ENCODE data around the gene FAM13A. TPM values are rescaled to one million over a fixed set of nuclear protein-coding genes. Genes with fewer than 3 reads are reported as not detected.
"Not testable (repeated sequence)": the region's sequence is repeated elsewhere in the genome, so short reads cannot be mapped to it uniquely, and the experiment has no call there.

Gene FAM13A
- total and polyA plus RNA-seq, 8 donors = 6.0 to 132 (median 45.7) TPM

DNA sequence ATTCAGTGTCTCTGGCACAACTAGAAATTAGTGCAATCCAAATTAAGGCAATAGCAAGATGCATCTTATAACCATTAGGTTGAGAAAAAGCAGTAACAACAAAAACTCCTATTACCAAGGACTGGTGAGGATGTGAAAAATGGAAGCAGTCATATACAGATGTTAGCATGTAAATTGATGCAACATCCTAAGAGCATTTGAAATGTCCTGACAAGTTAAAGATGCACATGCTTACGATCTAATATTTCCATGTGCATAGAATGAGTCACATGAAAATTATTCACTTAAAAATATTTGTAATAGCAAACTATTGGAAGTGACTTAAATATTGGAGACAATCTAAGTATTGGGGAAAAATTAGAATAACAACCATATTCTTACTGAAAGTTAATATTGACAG, 163.0 kb downstream of the FAM13A start:
- Histone ChIP-seq H3K27me3 (no peaks in the 10 kb centered on the region), H3K27ac (no peak overlapping the region), H3K36me3 (no peaks in the 10 kb centered on the region), H3K4me1 (no peaks in the 10 kb centered on the region), H3K9me3 (no peaks in the 10 kb centered on the region), H3K4me3 (no peak overlapping the region)
- TF ChIP-seq POLR2A (IDR thresholded peaks at IDR 0.05) (no peak), POLR2AphosphoS5 (IDR thresholded peaks at IDR 0.05) (no peak), EP300 (IDR thresholded peaks at IDR 0.05) (no peak)
- TF ChIP-seq, protein P1, sequence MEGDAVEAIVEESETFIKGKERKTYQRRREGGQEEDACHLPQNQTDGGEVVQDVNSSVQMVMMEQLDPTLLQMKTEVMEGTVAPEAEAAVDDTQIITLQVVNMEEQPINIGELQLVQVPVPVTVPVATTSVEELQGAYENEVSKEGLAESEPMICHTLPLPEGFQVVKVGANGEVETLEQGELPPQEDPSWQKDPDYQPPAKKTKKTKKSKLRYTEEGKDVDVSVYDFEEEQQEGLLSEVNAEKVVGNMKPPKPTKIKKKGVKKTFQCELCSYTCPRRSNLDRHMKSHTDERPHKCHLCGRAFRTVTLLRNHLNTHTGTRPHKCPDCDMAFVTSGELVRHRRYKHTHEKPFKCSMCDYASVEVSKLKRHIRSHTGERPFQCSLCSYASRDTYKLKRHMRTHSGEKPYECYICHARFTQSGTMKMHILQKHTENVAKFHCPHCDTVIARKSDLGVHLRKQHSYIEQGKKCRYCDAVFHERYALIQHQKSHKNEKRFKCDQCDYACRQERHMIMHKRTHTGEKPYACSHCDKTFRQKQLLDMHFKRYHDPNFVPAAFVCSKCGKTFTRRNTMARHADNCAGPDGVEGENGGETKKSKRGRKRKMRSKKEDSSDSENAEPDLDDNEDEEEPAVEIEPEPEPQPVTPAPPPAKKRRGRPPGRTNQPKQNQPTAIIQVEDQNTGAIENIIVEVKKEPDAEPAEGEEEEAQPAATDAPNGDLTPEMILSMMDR (IDR thresholded peaks at IDR 0.05) = no peak
- no peak for DNase-seq
- intact Hi-C loops (cut with DNase I; ENCODE audit: low total_unique reads) = no loop called here
- 87 to 96% (median 91%) methylated on average over 1 of the region's 1 CpG for WGBS, 5 donors

DNA sequence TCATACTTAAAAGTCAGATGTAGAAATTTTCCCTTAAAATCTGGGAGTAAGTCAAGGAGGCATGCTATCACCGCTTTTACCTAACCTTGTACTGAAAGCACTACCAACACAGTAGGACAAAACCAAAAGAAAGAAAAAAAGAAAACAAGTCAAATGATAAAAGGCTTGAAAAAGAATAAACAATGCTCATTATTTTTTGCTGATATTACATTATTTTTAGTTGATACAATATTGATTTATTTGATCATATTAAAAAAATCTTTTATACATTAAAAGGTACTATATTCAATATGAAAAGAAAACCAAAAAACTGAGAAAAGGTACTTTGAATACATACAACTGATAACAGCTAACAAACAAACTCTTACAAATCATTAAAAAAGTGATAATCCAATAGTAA, 164.3 kb downstream of the FAM13A start:
- no peaks in the 10 kb centered on the region for H3K36me3 ChIP-seq
- 94 to 100% (median 98%) methylated on average over 1 of the region's 1 CpG for WGBS, 5 donors
- no peak overlapping the region for H3K27ac ChIP-seq
- intact Hi-C loops (cut with DNase I; ENCODE audit: low total_unique reads) = no loop called here
- H3K9me3 ChIP-seq = no peaks in the 10 kb centered on the region
- TF ChIP-seq, protein P1 (IDR thresholded peaks at IDR 0.05) = no peak
- no peak for TF ChIP-seq EP300 (IDR thresholded peaks at IDR 0.05)
- TF ChIP-seq POLR2AphosphoS5 (IDR thresholded peaks at IDR 0.05) = no peak
- TF ChIP-seq POLR2A (IDR thresholded peaks at IDR 0.05) = no peak
- no peaks in the 10 kb centered on the region for H3K27me3 ChIP-seq
- no peaks in the 10 kb centered on the region for H3K4me1 ChIP-seq
- H3K4me3 ChIP-seq = no peak overlapping the region
- DNase-seq = no peak

DNA sequence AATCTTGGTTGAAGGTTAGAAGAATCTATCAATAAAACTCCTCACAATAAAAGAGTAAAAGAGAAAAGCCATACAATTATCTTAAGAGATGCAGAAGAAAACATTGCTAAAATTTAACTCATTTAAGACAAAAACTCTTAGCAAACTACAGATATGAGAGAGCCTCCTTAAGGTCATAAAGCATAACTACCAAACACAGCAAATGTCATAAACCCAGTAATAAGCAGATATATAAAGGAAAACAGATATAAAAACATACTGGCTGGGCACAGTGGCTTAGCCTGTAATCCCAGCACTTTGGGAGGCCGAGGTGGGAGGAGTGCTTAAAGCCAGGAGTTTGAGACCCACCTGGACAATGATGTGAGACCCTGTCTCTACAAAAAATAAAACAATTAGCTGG, 165.3 kb downstream of the FAM13A start:
- DNase-seq = no peak
- Histone ChIP-seq H3K9me3 (no peaks in the 10 kb centered on the region), H3K4me1 (no peaks in the 10 kb centered on the region), H3K27ac (no peak overlapping the region), H3K36me3 (no peaks in the 10 kb centered on the region), H3K4me3 (no peak overlapping the region), H3K27me3 (no peaks in the 10 kb centered on the region)
- no peak for TF ChIP-seq POLR2A (IDR thresholded peaks at IDR 0.05)
- TF ChIP-seq EP300 (IDR thresholded peaks at IDR 0.05) = no peak
- TF ChIP-seq POLR2AphosphoS5 (IDR thresholded peaks at IDR 0.05) = no peak
- TF ChIP-seq, protein P1 (IDR thresholded peaks at IDR 0.05) = no peak
- 84 to 94% (median 89%) methylated on average over 1 of the region's 1 CpG for WGBS, 5 donors
- intact Hi-C loops (cut with DNase I; ENCODE audit: low total_unique reads) = no loop called here

DNA sequence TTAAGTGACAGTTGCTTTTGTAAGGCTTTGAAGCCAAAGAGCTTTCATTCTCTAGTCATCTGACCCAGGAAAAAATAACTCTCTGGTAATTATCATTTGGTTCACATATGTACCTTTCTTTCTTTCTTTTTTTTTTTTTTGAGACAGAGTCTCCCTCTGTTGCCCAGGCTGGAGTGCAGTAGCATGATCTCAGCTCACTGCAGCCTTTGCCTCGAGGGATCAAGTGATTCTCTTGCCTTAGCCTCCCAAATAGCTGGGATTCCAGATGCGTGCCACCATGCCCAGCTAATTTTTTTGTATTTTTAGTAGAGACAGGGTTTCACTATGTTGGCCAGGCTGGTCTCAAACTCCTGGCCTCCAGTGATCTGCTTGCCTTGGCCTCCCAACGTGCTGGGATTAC, 169.6 kb downstream of the FAM13A start:
- H3K4me3 ChIP-seq; H3K9me3 ChIP-seq; DNase-seq; H3K36me3 ChIP-seq; H3K27me3 ChIP-seq; H3K4me1 ChIP-seq; intact Hi-C loops (cut with DNase I; ENCODE audit: low total_unique reads); H3K27ac ChIP-seq: not testable (repeated sequence)
- 85 to 94% (median 89%) methylated on average over 3 of the region's 3 CpGs for WGBS, 5 donors

DNA sequence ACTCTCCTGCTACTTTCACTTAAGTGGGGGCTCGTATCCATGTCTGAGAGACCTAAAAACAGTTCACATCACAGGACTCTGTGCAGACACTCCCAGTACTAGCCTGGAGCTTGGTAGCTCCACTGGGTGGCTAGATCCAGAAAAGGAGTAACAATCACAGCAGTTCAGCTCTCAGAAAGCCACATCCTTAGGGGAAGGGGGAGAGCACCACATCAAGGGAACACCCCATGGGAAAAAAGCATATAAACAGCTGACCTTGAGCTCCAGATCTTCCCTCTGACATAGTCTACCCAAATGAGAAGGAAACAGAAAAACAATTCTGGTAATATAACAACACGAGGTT, 175.8 kb downstream of the FAM13A start:
- intact Hi-C loops (cut with DNase I; ENCODE audit: low total_unique reads) = no loop called here
- Histone ChIP-seq H3K27ac (no peak overlapping the region), H3K9me3 (no peaks in the 10 kb centered on the region), H3K27me3 (no peaks in the 10 kb centered on the region), H3K4me1 (peaks cover 0 to 16% (median 6%) of the 10 kb centered on the region in 4 donors), H3K36me3 (no peaks in the 10 kb centered on the region), H3K4me3 (no peak overlapping the region)
- no peak for DNase-seq
- WGBS, 5 donors = 70 to 83% (median 82%) methylated on average over 2 of the region's 2 CpGs
- TF ChIP-seq EP300 (IDR thresholded peaks at IDR 0.05) (no peak), POLR2AphosphoS5 (IDR thresholded peaks at IDR 0.05) (no peak), POLR2A (IDR thresholded peaks at IDR 0.05) (no peak)
- TF ChIP-seq, protein P1 (IDR thresholded peaks at IDR 0.05) = no peak
